ENCODE measurements around the gene SGPL1. TPM values are rescaled to one million over a fixed set of nuclear protein-coding genes. Genes with fewer than 3 reads are reported as not detected.

The SGPL1 gene
- total RNA-seq, 1 experiment from 2014 or later = 52.6 TPM

DNA sequence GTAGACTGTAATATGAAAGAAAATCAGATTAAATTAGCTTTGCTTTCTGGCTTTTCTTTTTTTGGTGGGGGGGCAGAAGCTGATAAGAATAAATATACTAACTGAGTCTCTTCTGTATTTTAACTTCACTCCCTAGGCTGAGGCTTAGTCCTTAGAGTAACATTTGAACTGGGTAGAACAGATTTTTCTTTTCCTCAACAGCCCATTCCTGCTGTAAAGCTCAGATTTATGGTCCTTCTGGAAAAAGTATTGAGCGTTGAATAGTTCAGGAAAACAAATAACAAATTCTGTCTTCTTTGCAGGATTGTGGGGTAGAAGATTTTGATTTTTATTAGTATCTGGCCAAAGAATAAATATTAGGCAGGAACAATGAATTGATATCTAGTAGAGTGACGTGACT lies 17.9 kb downstream of the SGPL1 start:
- no peak overlapping the region for H3K9ac ChIP-seq (ENCODE audit: extremely low read depth, insufficient read length, low read length)
- no peak overlapping the region for H3K27ac ChIP-seq (ENCODE audit: insufficient read length, low read depth, low read length)

More for the DNA sequence above, 17.9 kb downstream of the SGPL1 start:
- Histone ChIP-seq H2BK120ac (ENCODE audit: low read depth, low read length, poor library complexity, severe bottlenecking) (no peak overlapping the region), H4K5ac (ENCODE audit: insufficient read length, low read depth, low read length) (no peak overlapping the region), H3K27me3 (ENCODE audit: insufficient read depth, low read length) (no peaks in the 10 kb centered on the region), H3T11ph (ENCODE audit: low read length) (no peak overlapping the region), H3K4me2 (ENCODE audit: insufficient read depth, insufficient read length, low read length) (no peak overlapping the region), H2AFZ (ENCODE audit: low read length) (no peak overlapping the region), H4K91ac (ENCODE audit: insufficient read length, low read depth, low read length) (no peak overlapping the region), H4K20me1 (ENCODE audit: control insufficient read depth, insufficient read depth, insufficient read length) (no peaks in the 10 kb centered on the region), H3K56ac (ENCODE audit: insufficient read length, low read depth, low read length) (no peak overlapping the region), H3K23ac (ENCODE audit: insufficient read length, low read depth, low read length) (no peak overlapping the region), H3K79me1 (ENCODE audit: insufficient read depth, low read depth, low read length, poor library complexity, severe bottlenecking) (peaks cover 3% of the 10 kb centered on the region), H3K79me2 (ENCODE audit: insufficient read depth, low read length) (peaks cover 5% of the 10 kb centered on the region; the same call in 1 of the 2 replicates), H2BK12ac (ENCODE audit: insufficient read length, low read depth, low read length) (no peak overlapping the region), H3K9me3 (ENCODE audit: control insufficient read depth, low read depth, low read length) (no peaks in the 10 kb centered on the region), H3K18ac (ENCODE audit: insufficient read length, low read depth, low read length) (no peak overlapping the region), H3K14ac (ENCODE audit: insufficient read depth, low read length) (no peak overlapping the region), H4K8ac (replicated peaks; ENCODE audit: insufficient read length, low read depth, low read length) (no peak overlapping the region), H2BK5ac (ENCODE audit: insufficient read length, low read length) (no peak overlapping the region), H3K23me2 (ENCODE audit: insufficient read length, low read depth, low read length, poor library complexity, severe bottlenecking) (no peaks in the 10 kb centered on the region), H3K4ac (ENCODE audit: low read depth, low read length) (no peak overlapping the region), H2BK20ac (ENCODE audit: low read depth, low read length, poor library complexity, severe bottlenecking) (no peak overlapping the region), H2AK5ac (ENCODE audit: insufficient read length, low read length) (no peak overlapping the region), H2BK15ac (ENCODE audit: low read depth, low read length) (no peak overlapping the region), H3K4me1 (ENCODE audit: insufficient read depth, low read length) (no peaks in the 10 kb centered on the region)
- TF ChIP-seq CTCF (conservative IDR thresholded peaks at IDR 0.05) = no peak
- H3K4me3 Mint-ChIP-seq = no peak overlapping the region
- H3K27ac Mint-ChIP-seq = no peak overlapping the region; a peak in 1 of 7 replicates
- H3K4me1 Mint-ChIP-seq = peaks cover 0 to 4% of the 10 kb centered on the region in 2 experiments; a peak in 2 of 4 replicates
- WGBS (ENCODE audit: extremely low coverage, insufficient read length, low lambda C conversion rate) = no CpG with 5 or more reads among the region's 2 CpGs
- DNase-seq = no peak
- H3K27me3 Mint-ChIP-seq (ENCODE audit: low read depth) = no peaks in the 10 kb centered on the region
- peaks cover 13 to 30% (median 26%) of the 10 kb centered on the region in 3 experiments; a peak in 6 of 7 replicates for H3K36me3 Mint-ChIP-seq (ENCODE audit: insufficient read depth in 1 of 3, low read depth in 3 of 3)
- H3K9me3 Mint-ChIP-seq = peaks cover 0 to 3% of the 10 kb centered on the region in 2 experiments; a peak in 3 of 5 replicates
